ENCODE results near the gene FBXO41.

FBXO41 gene

GRCh38 chr2:73262108-73262651 lies 22.1 kb downstream of the FBXO41 start:
- no peak for ATAC-seq
- TF ChIP-seq, protein P1, sequence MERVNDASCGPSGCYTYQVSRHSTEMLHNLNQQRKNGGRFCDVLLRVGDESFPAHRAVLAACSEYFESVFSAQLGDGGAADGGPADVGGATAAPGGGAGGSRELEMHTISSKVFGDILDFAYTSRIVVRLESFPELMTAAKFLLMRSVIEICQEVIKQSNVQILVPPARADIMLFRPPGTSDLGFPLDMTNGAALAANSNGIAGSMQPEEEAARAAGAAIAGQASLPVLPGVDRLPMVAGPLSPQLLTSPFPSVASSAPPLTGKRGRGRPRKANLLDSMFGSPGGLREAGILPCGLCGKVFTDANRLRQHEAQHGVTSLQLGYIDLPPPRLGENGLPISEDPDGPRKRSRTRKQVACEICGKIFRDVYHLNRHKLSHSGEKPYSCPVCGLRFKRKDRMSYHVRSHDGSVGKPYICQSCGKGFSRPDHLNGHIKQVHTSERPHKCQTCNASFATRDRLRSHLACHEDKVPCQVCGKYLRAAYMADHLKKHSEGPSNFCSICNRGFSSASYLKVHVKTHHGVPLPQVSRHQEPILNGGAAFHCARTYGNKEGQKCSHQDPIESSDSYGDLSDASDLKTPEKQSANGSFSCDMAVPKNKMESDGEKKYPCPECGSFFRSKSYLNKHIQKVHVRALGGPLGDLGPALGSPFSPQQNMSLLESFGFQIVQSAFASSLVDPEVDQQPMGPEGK (CRISPR knock-in tag; IDR thresholded peaks at IDR 0.05; ENCODE audit: borderline replicate concordance): no peak
- TF ChIP-seq PPARA (CRISPR knock-in tag; IDR thresholded peaks at IDR 0.05; ENCODE audit: borderline replicate concordance) (no peak), TCF4 (CRISPR knock-in tag; IDR thresholded peaks at IDR 0.05; ENCODE audit: borderline replicate concordance) (no peak), ZFP30 (CRISPR knock-in tag; IDR thresholded peaks at IDR 0.05) (no peak), ZNF565 (CRISPR knock-in tag; conservative IDR thresholded peaks at IDR 0.05; ENCODE audit: low read depth) (no peak), BACH2 (CRISPR knock-in tag; IDR thresholded peaks at IDR 0.05; ENCODE audit: borderline replicate concordance) (no peak), ZC3H10 (CRISPR knock-in tag; IDR thresholded peaks at IDR 0.05) (no peak), ARNTL (CRISPR knock-in tag; IDR thresholded peaks at IDR 0.05; ENCODE audit: borderline replicate concordance, low read depth) (no peak), ESRRG (CRISPR knock-in tag; IDR thresholded peaks at IDR 0.05) (no peak), CREB5 (CRISPR knock-in tag; IDR thresholded peaks at IDR 0.05; ENCODE audit: low read depth) (no peak), OSR1 (CRISPR knock-in tag; IDR thresholded peaks at IDR 0.05) (no peak), RARB (CRISPR knock-in tag; IDR thresholded peaks at IDR 0.05) (no peak), TOX (CRISPR knock-in tag; IDR thresholded peaks at IDR 0.05; ENCODE audit: borderline replicate concordance) (no peak), SNAI2 (CRISPR knock-in tag; IDR thresholded peaks at IDR 0.05) (no peak)

- no peak for TF ChIP-seq RARB (CRISPR knock-in tag; IDR thresholded peaks at IDR 0.05)
- peak; percentile 71 for ATAC-seq
Measured at GRCh38 chr2:73260338-73260984, 23.8 kb downstream of the FBXO41 start.

- TF ChIP-seq SNAI2 (CRISPR knock-in tag; IDR thresholded peaks at IDR 0.05) (no peak), CREB5 (CRISPR knock-in tag; IDR thresholded peaks at IDR 0.05; ENCODE audit: low read depth) (no peak), TCF4 (CRISPR knock-in tag; IDR thresholded peaks at IDR 0.05; ENCODE audit: borderline replicate concordance) (no peak)
- TF ChIP-seq, protein P2, sequence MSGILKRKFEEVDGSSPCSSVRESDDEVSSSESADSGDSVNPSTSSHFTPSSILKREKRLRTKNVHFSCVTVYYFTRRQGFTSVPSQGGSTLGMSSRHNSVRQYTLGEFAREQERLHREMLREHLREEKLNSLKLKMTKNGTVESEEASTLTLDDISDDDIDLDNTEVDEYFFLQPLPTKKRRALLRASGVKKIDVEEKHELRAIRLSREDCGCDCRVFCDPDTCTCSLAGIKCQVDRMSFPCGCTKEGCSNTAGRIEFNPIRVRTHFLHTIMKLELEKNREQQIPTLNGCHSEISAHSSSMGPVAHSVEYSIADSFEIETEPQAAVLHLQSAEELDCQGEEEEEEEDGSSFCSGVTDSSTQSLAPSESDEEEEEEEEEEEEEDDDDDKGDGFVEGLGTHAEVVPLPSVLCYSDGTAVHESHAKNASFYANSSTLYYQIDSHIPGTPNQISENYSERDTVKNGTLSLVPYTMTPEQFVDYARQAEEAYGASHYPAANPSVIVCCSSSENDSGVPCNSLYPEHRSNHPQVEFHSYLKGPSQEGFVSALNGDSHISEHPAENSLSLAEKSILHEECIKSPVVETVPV (CRISPR knock-in tag; IDR thresholded peaks at IDR 0.05): no peak
- ATAC-seq: no peak; the same call in 2 of the 3 replicates
Measured at GRCh38 chr2:73259704-73260337, 24.5 kb downstream of the FBXO41 start.

DNA sequence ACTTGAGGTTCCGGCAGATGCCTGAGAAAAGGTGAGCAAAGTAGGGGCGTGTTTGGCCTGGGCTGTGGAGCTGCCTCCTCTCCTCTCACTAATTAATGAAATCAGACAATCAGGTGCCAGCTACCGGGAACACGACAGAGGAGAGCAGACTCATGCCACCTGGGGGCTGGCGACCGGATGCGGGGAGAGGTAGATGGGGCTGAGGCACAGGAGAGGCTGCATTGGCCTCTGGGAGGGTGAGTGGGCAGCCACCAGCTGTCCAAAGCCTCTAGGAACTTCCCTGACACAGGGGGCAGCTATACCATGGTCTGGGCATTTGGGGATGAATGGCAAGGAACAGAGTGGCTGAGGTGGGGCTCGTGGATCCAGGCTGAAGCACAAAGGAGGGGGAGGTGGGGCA lies 25.0 kb downstream of the FBXO41 start:
- no peak for ATAC-seq
- TF ChIP-seq, protein P2 (CRISPR knock-in tag; IDR thresholded peaks at IDR 0.05): no peak
- no peak for TF ChIP-seq GLIS3 (CRISPR knock-in tag; IDR thresholded peaks at IDR 0.05)
- no peak for TF ChIP-seq ESRRG (CRISPR knock-in tag; IDR thresholded peaks at IDR 0.05)
- TF ChIP-seq ISL1 (CRISPR knock-in tag; IDR thresholded peaks at IDR 0.05): no peak
- no peak for TF ChIP-seq ZNF565 (CRISPR knock-in tag; conservative IDR thresholded peaks at IDR 0.05; ENCODE audit: low read depth)
- no peak for TF ChIP-seq ZFP3 (CRISPR knock-in tag; IDR thresholded peaks at IDR 0.05)
- TF ChIP-seq, protein P1 (CRISPR knock-in tag; IDR thresholded peaks at IDR 0.05; ENCODE audit: borderline replicate concordance): no peak
- no peak for TF ChIP-seq CREB5 (CRISPR knock-in tag; IDR thresholded peaks at IDR 0.05; ENCODE audit: low read depth)
- TF ChIP-seq ZFP30 (CRISPR knock-in tag; IDR thresholded peaks at IDR 0.05): no peak
- no peak for TF ChIP-seq CSDC2 (CRISPR knock-in tag; IDR thresholded peaks at IDR 0.05)
- no peak for TF ChIP-seq RARB (CRISPR knock-in tag; IDR thresholded peaks at IDR 0.05)
- TF ChIP-seq ARNTL (CRISPR knock-in tag; IDR thresholded peaks at IDR 0.05; ENCODE audit: borderline replicate concordance, low read depth): no peak
- TF ChIP-seq TOX (CRISPR knock-in tag; IDR thresholded peaks at IDR 0.05; ENCODE audit: borderline replicate concordance): no peak
- TF ChIP-seq ZNF70 (CRISPR knock-in tag; IDR thresholded peaks at IDR 0.05): no peak
- TF ChIP-seq POU6F1 (CRISPR knock-in tag; IDR thresholded peaks at IDR 0.05; ENCODE audit: borderline replicate concordance, low read depth): no peak
